Type B pancreatic cell (in vitro differentiated cells): ENCODE measurements around the gene RBM46. TPM values are rescaled to one million over a fixed set of nuclear protein-coding genes. Genes with fewer than 3 reads are reported as not detected.

Source experiments
- DNase-seq: peaks from one replicate; pipeline ENCODE4 v3.0.0; 2021; ENCODE audit warnings: mixed read lengths; ENCODE audit not compliant: unreplicated experiment; ENCODE audit errors: extremely low spot score
- H3K27ac Mint-ChIP-seq: 2 replicates; pipeline ENCODE4 v1.8.0; 2021; ENCODE audit warnings: mild to moderate bottlenecking, mixed read lengths
- H3K27me3 Mint-ChIP-seq: 2 replicates; pipeline ENCODE4 v1.8.0; 2021; ENCODE audit warnings: mixed read lengths
- H3K36me3 Mint-ChIP-seq: 2 replicates; pipeline ENCODE4 v1.8.0; 2021; ENCODE audit warnings: mixed read lengths
- H3K4me1 Mint-ChIP-seq: one replicate; pipeline ENCODE4 v1.8.0; 2021; ENCODE audit warnings: mixed read lengths; ENCODE audit not compliant: unreplicated experiment
- H3K4me3 Mint-ChIP-seq: 2 replicates; pipeline ENCODE4 v1.8.0; 2021; ENCODE audit warnings: mild to moderate bottlenecking, mixed read lengths
- H3K9me3 Mint-ChIP-seq: 2 replicates; pipeline ENCODE4 v1.8.0; 2021; ENCODE audit warnings: mixed read lengths
- CTCF ChIP-seq: fragments of 200-600 bp; sonication (generic); conservative IDR thresholded peaks from 2 replicates; pipeline ENCODE4 v1.5.0; 2021; ENCODE audit warnings: antibody characterized with exemption, mild to moderate bottlenecking
- total RNA-seq: library from RNA; stranded (reverse); gene quantifications from 2 replicates; pipeline ENCODE4 v1.2.1, GENCODE V29; 2021; ENCODE audit warnings: low replicate concordance

The RBM46 gene
- total RNA-seq, 1 donor from 2014 or later, result 0.24 TPM

GRCh38 chr4:154739111-154739510 lies 42.0 kb upstream of the RBM46 start:
- no peaks in the 10 kb centered on the region for H3K36me3 Mint-ChIP-seq
- H3K4me1 Mint-ChIP-seq, result peaks cover 17% of the 10 kb centered on the region
- DNase-seq, result no peak
- no peaks in the 10 kb centered on the region for H3K9me3 Mint-ChIP-seq
- H3K27ac Mint-ChIP-seq, result no peak overlapping the region
- H3K27me3 Mint-ChIP-seq, result peaks cover 72% of the 10 kb centered on the region
- no peak overlapping the region for H3K4me3 Mint-ChIP-seq
- TF ChIP-seq CTCF, result no peak

GRCh38 chr4:154740462-154740861 lies 40.6 kb upstream of the RBM46 start:
- H3K4me1 Mint-ChIP-seq, result peaks cover 21% of the 10 kb centered on the region
- TF ChIP-seq CTCF, result no peak
- H3K27me3 Mint-ChIP-seq, result peaks cover 80% of the 10 kb centered on the region
- no peaks in the 10 kb centered on the region for H3K9me3 Mint-ChIP-seq
- peak overlapping the region; percentile 9 for H3K4me3 Mint-ChIP-seq
- H3K36me3 Mint-ChIP-seq, result no peaks in the 10 kb centered on the region
- H3K27ac Mint-ChIP-seq, result no peak overlapping the region
- DNase-seq, result no peak

DNA sequence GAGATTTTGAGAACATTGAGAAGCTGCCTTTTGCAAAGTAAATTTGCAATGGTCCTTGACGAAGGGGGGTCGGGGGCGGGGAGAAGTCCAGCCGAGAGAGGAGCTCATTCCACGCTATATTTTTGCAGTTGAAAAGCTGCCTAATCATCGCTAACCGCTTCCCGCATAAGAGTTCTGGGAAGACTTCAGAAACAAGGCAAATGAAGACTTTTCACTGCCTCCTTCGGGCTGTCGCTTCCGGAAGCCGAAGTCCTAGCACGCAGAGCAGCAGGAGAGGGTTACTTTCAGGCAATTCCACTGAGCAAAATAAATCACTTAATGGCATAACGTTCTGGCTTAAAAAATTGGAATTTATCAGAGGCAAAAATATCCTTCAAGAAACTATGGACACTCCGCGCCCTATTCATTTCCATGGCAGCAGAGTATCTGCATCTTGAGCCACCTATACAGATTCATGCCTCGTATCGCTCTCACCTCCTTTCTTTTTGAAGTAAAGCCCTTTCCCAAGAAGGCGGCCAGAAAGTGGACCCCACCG lies 39.9 kb upstream of the RBM46 start:
- H3K36me3 Mint-ChIP-seq, result no peaks in the 10 kb centered on the region
- H3K9me3 Mint-ChIP-seq, result no peaks in the 10 kb centered on the region
- H3K4me1 Mint-ChIP-seq, result peaks cover 24% of the 10 kb centered on the region
- peaks cover 83% of the 10 kb centered on the region for H3K27me3 Mint-ChIP-seq
- no peak for TF ChIP-seq CTCF
- DNase-seq, result no peak
- peak overlapping the region; percentile 75 for H3K4me3 Mint-ChIP-seq
- H3K27ac Mint-ChIP-seq, result no peak overlapping the region

DNA sequence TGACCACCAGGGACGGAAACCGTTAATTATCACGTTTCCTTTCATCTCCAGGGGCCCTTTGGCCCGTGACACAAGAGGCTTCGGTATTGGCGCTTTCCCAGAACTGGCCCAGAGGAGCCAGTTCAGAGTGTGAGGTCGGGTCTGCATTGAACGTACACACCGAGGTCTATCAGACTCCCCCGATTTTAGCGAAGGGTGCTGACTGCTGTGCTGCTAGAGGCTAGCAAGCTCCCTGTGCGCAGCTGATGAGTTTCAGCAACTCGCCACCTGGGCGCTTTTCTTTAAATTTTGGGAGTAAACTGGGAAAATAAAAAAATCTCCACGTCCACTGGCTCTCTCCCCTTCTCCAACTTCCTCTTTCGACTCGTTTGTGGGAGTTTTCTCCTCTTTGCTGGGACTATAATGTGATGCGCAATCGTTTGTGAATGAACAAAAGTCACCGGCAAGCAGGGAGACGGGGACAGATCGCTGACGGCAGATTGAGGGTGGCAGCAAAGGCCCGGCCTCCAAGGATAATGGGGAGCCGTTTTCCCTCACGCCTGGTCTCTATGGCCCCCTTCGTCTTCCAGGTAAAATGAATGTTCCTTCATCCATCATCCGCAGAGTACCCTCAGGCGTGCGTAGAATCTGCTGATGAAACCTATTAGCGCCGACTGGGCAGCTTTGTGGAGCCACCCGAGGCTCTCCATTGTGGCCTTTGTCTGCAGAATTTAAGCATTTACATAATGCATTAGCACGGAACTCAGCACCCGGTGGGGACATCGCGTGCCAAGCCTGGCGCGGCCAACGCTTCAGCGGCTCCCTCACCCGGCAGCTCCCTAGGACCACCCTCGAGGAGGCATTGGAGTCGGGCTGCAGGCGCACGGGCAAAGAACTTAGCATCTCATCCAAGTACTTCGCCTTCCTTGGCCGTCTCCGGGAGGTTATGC lies 38.9 kb upstream of the RBM46 start:
- DNase-seq, result no peak
- Mint-ChIP-seq H3K27me3 (peaks cover 92% of the 10 kb centered on the region), H3K4me3 (peak overlapping the region; percentile 81), H3K27ac (no peak overlapping the region), H3K4me1 (peaks cover 24% of the 10 kb centered on the region), H3K9me3 (no peaks in the 10 kb centered on the region), H3K36me3 (no peaks in the 10 kb centered on the region)
- peak; percentile 19 for TF ChIP-seq CTCF

DNA sequence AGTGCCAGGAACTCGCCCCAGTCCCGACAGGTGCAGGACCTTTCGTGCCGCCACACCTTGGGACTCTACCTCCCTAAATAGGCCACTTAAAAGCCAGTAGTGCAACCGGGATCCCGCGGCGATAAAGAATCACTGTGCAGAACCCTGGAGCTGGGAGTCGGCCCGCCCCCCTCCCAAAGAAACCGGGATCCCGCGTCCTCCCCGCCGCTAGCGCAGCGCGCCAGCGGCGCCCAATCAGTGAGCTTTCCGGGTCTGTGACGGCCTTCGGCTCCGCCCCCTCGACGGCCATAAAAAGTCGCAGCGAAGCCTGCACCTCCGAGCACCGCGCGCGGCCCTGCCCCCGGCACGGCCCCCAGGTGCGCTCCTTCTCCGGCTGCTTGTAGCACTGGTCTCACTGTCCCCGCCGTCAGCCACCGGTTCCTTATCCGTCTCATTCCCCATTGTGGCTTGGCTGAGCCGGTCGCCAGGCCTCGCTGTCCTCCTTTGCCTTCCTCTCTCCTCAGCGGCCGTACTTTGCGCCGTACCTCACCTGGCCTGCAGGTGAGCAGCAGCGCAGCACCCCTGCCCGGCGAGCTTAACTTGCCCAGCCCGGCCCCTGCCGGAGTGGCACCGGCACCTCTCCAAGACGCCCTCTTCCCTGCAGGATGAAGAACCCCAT lies 37.3 kb upstream of the RBM46 start, which contains the start of gene LRAT:
Gene LRAT, plus strand, starts transcription at position 318 of the 658 bp plus-strand sequence. Its CDS starts 327 bp downstream, at position 645.
- Mint-ChIP-seq H3K4me3 (peak within 1 kb of the TSS; percentile 95), H3K27me3 (peaks cover 94% of the 10 kb centered on the region), H3K4me1 (peaks cover 24% of the 10 kb centered on the region), H3K27ac (peak within 1 kb of the TSS; percentile 51), H3K36me3 (no peaks in the 10 kb centered on the region), H3K9me3 (no peaks in the 10 kb centered on the region)
- no peak for TF ChIP-seq CTCF
- no peak for DNase-seq
